ENCODE results near the gene PANX1. TPM values are rescaled to one million over a fixed set of nuclear protein-coding genes. Genes with fewer than 3 reads are reported as not detected.

Gene PANX1
- total RNA-seq, 1 donor from 2014 or later: 17.0 TPM

DNA sequence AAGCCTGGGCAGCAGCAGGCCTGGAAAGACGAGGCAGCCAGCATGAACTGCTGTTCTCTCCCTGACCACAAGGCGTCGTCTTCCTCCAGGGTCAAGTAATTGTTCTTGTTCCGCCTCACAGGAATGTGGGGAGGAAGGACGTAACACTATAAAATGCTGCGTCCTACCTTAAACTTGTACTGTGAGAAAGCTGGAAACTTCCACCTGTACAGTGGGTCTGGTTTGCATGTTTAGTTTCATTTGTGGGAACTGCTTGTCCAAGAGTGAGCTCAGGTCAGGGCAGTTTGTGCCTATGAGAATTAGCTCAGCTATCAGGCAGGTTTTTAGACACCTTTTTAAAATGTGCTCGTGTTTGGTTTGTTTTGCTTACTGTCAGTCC lies 55.2 kb downstream of the PANX1 start:
- TF ChIP-seq, protein P1, sequence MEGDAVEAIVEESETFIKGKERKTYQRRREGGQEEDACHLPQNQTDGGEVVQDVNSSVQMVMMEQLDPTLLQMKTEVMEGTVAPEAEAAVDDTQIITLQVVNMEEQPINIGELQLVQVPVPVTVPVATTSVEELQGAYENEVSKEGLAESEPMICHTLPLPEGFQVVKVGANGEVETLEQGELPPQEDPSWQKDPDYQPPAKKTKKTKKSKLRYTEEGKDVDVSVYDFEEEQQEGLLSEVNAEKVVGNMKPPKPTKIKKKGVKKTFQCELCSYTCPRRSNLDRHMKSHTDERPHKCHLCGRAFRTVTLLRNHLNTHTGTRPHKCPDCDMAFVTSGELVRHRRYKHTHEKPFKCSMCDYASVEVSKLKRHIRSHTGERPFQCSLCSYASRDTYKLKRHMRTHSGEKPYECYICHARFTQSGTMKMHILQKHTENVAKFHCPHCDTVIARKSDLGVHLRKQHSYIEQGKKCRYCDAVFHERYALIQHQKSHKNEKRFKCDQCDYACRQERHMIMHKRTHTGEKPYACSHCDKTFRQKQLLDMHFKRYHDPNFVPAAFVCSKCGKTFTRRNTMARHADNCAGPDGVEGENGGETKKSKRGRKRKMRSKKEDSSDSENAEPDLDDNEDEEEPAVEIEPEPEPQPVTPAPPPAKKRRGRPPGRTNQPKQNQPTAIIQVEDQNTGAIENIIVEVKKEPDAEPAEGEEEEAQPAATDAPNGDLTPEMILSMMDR (IDR thresholded peaks at IDR 0.05): peak; percentile 84
- Histone ChIP-seq H3K4me1 (peaks cover 16% of the 10 kb centered on the region), H3K36me3 (peaks cover 29% of the 10 kb centered on the region), H3K4me3 (peak overlapping the region; percentile 14), H3K27ac (peak overlapping the region; percentile 21), H3K9me3 (no peaks in the 10 kb centered on the region), H3K27me3 (ENCODE audit: low read depth) (no peaks in the 10 kb centered on the region)
- peak; percentile 71 for DNase-seq
- intact Hi-C loops (cut with DNase I): no loop called here
- ATAC-seq: peak; percentile 93 to 96

DNA sequence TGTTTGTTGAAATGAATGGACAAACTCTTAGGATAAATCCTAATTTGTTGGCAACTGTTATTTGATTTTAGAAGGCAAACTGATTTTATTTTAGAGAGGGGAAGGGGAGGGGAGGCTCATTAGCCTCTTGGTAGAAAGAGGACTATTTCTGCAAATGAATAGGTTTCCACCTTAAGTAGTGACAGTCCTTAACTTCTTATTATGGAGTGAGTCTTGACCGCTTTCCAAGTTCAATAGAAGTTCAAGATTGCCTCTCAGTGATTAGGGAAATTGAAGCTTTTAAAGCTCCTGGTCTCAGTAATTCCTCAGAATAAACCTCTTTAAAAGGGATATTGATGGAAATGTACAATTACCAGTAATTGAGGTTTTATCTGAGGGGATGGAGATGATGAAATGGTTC lies 55.7 kb downstream of the PANX1 start:
- peak in 1 of 2 donors; percentile 71 for ATAC-seq
- H3K36me3 ChIP-seq: peaks cover 25% of the 10 kb centered on the region
- no peaks in the 10 kb centered on the region for H3K27me3 ChIP-seq (ENCODE audit: low read depth)
- peak overlapping the region; percentile 14 for H3K4me3 ChIP-seq
- no peaks in the 10 kb centered on the region for H3K9me3 ChIP-seq
- intact Hi-C loops (cut with DNase I): no loop called here
- peaks cover 16% of the 10 kb centered on the region for H3K4me1 ChIP-seq
- no peak for DNase-seq
- H3K27ac ChIP-seq: peak overlapping the region; percentile 21
- TF ChIP-seq, protein P1 (IDR thresholded peaks at IDR 0.05): no peak

DNA sequence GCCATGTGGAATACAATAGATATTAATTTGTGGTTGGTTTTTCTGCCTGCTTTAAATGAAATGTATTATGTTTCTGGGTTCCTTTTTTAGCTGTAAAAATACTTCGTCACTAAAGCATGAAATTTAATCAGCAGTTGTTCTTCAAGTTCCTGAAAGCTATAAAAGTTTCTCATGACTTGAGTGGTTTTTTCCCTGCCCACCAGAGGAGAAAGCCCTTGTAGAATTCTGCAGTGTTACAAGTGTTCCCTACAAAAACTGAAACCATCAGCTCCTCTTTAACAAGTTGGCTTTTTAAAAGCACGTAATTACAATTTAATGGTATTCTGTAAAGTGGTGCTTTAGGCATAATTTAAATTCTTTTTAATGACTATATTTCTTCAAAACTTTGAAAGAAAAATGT lies 56.2 kb downstream of the PANX1 start:
- Histone ChIP-seq H3K27ac (no peak overlapping the region), H3K27me3 (ENCODE audit: low read depth) (no peaks in the 10 kb centered on the region), H3K4me3 (no peak overlapping the region), H3K9me3 (no peaks in the 10 kb centered on the region), H3K36me3 (peaks cover 20% of the 10 kb centered on the region), H3K4me1 (peaks cover 16% of the 10 kb centered on the region)
- DNase-seq (no peak), ATAC-seq (no peak)
- intact Hi-C loops (cut with DNase I): no loop called here
- TF ChIP-seq, protein P1 (IDR thresholded peaks at IDR 0.05): no peak

DNA sequence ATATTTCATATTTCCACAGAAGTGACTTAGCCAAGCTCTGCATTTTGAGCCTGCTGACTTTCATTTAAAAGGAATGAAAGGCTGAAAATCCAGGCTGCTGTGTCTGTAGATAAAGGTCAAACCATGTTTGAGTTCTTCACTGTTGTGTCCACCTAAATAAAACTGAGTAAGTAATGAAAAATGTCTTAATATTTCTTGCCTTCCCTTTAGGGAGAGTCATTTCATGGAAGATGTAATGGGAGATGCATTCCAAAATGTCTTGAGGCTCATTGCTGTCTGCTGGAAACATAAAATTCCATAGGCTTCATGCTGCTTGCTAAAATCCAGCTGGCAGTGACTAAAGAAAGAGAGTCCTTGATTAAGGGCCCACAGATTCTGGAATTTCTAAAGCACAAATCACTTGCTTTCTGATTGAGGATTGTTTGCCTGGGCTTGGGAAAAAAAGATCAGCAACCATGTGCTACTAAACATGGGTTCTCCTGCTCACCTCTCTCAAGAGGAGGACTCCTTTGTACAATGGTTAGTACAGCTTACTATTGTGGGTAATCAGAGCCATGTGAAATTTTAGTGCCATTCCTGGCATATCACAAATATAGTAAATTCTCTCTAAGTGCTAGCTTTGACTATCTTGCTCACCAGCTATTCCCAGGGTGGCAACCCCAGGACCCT lies 56.9 kb downstream of the PANX1 start:
- DNase-seq (no peak), ATAC-seq (no peak)
- no peaks in the 10 kb centered on the region for H3K27me3 ChIP-seq (ENCODE audit: low read depth)
- peaks cover 13% of the 10 kb centered on the region for H3K36me3 ChIP-seq
- TF ChIP-seq, protein P1 (IDR thresholded peaks at IDR 0.05): no peak
- H3K27ac ChIP-seq: no peak overlapping the region
- no peaks in the 10 kb centered on the region for H3K9me3 ChIP-seq
- peaks cover 16% of the 10 kb centered on the region for H3K4me1 ChIP-seq
- H3K4me3 ChIP-seq: no peak overlapping the region
- intact Hi-C loops (cut with DNase I): no loop called here

DNA sequence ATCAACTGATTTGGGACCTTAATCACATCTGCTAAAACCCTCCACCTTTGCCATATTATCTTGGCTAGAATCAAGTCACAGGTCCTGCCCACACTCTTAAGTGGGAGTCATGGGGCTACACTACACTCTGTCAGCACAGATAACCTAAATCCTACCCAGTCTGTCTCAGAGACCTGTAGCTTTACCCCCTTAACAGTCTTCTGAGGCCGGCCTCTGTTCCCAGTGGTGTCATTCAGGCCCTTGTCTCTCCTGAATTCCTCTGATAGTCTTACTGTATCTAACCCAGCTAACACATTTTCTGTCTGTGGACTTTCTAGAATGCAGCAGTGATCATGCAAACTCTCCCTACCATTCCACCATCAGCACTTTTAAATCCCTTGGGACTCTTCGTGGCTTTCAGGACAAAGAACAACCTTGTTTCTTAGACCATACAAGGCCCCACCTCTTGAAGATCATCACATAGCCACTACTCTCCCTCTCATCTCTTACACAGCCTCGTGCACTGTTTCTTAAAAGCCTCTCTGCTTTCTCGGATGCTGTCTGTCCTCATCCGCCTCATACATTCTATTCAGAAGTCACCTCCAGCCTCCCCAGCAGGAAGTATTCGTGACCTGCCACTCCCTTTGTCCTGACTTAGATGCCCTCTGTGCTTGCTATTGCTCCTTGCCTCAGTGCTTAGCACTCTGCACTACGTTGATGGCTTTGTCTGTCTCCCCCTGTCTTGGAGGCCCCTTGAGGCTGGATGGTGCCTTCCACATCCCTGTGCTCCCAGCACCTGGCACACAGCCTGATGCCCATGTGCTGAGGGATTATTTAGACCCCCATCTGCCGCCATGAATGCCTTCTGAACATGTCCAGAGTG lies 57.9 kb downstream of the PANX1 start:
- intact Hi-C loops (cut with DNase I): no loop called here

More for the DNA sequence above, 57.9 kb downstream of the PANX1 start:
- no peaks in the 10 kb centered on the region for H3K27me3 ChIP-seq (ENCODE audit: low read depth)
- peaks cover 16% of the 10 kb centered on the region for H3K4me1 ChIP-seq
- peaks cover 2% of the 10 kb centered on the region for H3K36me3 ChIP-seq
- no peak for DNase-seq
- ATAC-seq: no peak
- TF ChIP-seq, protein P1 (IDR thresholded peaks at IDR 0.05): no peak
- no peak overlapping the region for H3K27ac ChIP-seq
- no peaks in the 10 kb centered on the region for H3K9me3 ChIP-seq
- H3K4me3 ChIP-seq: no peak overlapping the region

All from lower lobe of right lung (tissue), 2 donors.